ENCODE data around the gene SLC23A2.
"Not testable (repeated sequence)": the region's sequence is repeated elsewhere in the genome, so short reads cannot be mapped to it uniquely, and the experiment has no call there.

GRCh38 chr20:4976014-4976413, 25.3 kb downstream of the SLC23A2 start:
- not testable (repeated sequence) for TF ChIP-seq ZEB2, CTCF, ZNF146 (tag by site-specific recombination; IDR thresholded peaks at IDR 0.05)

All from HEK293 (cell line).